HFF-Myc (cell line): ENCODE results near the gene SPON1.

Source experiments
- DNase-seq: peaks from one replicate; pipeline ENCODE4 v3.0.0-alpha.2; 2011; ENCODE audit warnings: low read depth; ENCODE audit errors: extremely low read depth
- H3K4me3 ChIP-seq: replicated peaks from 2 replicates; pipeline ENCODE4 v1.5.1; 2011; ENCODE audit warnings: low read depth, mild to moderate bottlenecking, control low read depth, low read length
- CTCF ChIP-seq: IDR thresholded peaks from 2 replicates; pipeline ENCODE4 v1.5.1; 2012; ENCODE audit warnings: mild to moderate bottlenecking, low read depth, low read length, control low read depth; ENCODE audit errors: missing control alignments

Gene SPON1

DNA sequence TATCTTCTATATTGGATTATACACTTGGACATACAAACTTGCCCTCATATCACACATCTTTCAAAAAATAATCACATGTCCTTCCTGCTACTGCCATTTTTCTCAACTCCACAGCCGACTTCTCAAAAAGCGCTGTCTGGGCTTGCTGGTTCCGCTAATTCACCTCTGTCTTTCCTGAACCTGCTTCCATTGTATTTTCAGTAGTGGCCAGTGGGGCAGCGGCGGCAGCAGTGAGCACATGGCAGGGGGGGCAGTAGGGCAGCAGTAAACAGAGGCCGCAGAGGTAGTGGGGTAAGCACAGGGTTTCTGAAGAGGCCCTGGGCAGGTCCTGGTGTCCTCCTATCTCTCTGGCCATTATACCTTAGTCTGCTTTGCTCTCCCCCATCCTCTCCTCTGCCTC, 270.1 kb downstream of the SPON1 start:
- no peak for DNase-seq
- no peak overlapping the region for H3K4me3 ChIP-seq
- peak; percentile 45 for TF ChIP-seq CTCF

DNA sequence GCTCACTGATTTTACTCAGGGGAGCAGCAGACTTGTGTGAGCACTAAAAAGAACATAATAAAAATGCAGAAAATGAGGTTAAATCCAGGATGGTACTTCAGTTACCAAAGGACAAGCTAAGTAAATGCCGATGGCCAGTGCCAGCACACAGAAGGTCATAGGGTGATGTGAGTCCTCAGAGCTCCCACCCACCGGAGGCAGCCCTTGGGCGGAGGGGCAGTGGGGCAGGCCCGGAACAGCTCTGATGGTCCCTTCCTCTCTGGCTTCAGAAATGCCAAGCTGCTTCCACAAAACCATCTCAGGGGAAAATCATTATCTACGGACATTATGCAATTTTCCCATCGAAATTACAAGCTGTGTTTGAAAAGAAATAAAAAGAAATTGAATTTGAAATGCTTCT, 271.9 kb downstream of the SPON1 start:
- TF ChIP-seq CTCF = no peak
- DNase-seq = no peak

GRCh38 chr11:14235701-14236100, 273.2 kb downstream of the SPON1 start:
- TF ChIP-seq CTCF = no peak
- DNase-seq = no peak

More for the DNA sequence above, 271.9 kb downstream of the SPON1 start:
- H3K4me3 ChIP-seq = no peak overlapping the region

DNA sequence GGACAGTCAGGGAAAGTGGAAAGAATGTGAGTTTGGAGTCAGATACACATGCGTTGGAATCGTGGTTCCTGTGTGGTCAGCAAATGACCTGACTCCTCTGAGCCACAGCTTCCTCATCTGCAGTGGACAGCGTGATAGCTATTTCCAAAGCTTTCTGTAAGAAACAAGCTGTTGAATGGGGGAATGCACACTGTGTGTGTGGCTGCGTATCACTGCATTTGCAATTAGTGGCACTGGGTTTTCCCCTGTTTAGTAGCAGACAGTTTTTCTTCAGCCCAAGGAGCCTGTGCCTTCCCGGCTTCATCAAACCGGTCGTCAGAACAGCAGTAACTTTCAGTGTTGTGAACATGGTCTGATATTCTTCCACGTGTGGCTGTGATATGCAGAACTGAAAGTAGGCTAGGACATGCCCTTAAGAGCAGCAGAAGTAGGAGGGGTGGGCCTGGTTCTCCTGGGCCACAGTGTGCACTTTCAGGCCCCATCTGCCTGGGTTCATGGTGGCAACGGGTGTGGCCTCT, 275.0 kb downstream of the SPON1 start:
- DNase-seq = no peak
- no peak for TF ChIP-seq CTCF

More at GRCh38 chr11:14235701-14236100, 273.2 kb downstream of the SPON1 start:
- H3K4me3 ChIP-seq = no peak overlapping the region

DNA sequence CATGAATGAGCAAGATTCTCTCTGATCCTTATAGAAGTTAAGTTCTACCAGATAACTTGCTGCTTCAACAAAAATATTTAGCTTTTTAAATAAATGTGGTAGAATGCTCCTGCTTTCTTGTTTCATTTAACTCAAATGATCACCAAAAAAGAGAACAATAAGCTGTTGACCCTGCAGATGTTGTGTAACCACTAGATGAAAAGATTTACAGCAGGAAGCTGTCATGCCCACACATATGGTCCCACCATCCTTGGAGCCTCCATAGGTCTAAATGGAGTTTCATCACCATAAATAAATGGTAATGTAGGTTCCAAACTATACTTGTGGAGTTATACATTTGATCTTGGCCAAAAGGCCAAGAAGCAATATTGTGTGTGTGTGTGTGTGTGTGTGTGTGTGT, 277.7 kb downstream of the SPON1 start:
- no peak overlapping the region for H3K4me3 ChIP-seq
- no peak for TF ChIP-seq CTCF
- DNase-seq = no peak

More for the DNA sequence above, 275.0 kb downstream of the SPON1 start:
- no peak overlapping the region for H3K4me3 ChIP-seq

DNA sequence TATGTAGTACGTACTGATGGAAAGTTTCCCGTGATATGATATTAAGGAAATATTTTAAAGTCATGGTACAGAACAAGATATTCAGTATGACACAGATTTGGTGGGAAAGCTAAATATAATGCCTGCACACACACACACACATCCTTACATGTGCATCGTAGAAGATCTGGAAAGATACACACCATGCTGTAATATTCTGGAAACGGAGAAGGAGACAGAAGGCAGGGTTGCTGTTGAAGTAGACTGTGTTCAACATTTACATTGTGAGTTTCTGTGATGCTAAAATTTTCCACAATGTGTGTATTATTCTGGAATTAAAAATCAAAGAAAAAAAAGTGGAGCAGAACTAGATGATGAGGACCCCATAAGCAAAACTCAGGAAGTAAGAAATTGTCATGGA, 278.4 kb downstream of the SPON1 start:
- DNase-seq = no peak
- no peak overlapping the region for H3K4me3 ChIP-seq
- TF ChIP-seq CTCF = no peak

DNA sequence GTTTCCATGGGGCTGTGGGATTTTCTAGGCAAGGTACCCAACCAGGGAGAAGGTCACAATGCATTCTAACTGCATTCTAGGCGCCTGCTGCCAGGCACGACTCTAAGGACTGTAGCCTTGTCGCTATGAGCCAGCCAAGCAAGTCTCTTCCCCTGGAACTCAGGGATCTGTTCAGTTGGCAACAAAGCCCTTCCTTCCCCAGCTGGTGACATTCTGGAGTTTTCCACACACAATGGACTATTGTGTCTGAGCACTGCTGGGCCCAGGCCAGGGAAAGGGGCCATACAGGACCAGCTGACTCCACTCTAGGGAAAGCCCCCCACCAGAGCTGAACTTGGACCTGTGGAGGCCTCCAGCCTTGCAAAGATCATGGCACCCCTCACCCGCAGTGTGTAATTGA, 279.7 kb downstream of the SPON1 start:
- H3K4me3 ChIP-seq = no peak overlapping the region
- DNase-seq = no peak
- TF ChIP-seq CTCF = no peak
